Left lung (tissue), 10 donors: ENCODE data around the gene MMS22L. TPM values are rescaled to one million over a fixed set of nuclear protein-coding genes. Genes with fewer than 3 reads are reported as not detected.

Source experiments
- ATAC-seq: fragments of 200-7000 bp; cut with Tn5 transposase; one replicate; pipeline ENCODE4 v1.9.1; 2020; ENCODE audit warnings: moderate library complexity
- DNase-seq, 4 donors: peaks; one replicate each; pipeline ENCODE4 v3.0.0-alpha.2; 2013 to 2020
- H3K27ac ChIP-seq, 2 donors: fragments of 200-600 bp; sonication (generic) in 1 of 2; one replicate each; pipeline versions ENCODE4 v1.5.0 to v1.8.0; 2020 to 2021
- H3K27me3 ChIP-seq, 2 donors: fragments of 200-600 bp; sonication (generic) in 1 of 2; one replicate each; pipeline versions ENCODE4 v1.5.0 to v1.8.0; 2020 to 2021
- H3K36me3 ChIP-seq, 2 donors: fragments of 200-600 bp; sonication (generic) in 1 of 2; one replicate each; pipeline versions ENCODE4 v1.5.0 to v1.8.0; 2020 to 2021
- H3K4me1 ChIP-seq, 2 donors: fragments of 200-600 bp; one replicate each; pipeline ENCODE4 v1.8.0; 2021
- H3K4me3 ChIP-seq, 2 donors: fragments of 200-600 bp; sonication (generic) in 1 of 2; one replicate each; pipeline versions ENCODE4 v1.5.0 to v1.8.0; 2020 to 2021; ENCODE audit warnings: mild to moderate bottlenecking in 1 of 2
- H3K9me3 ChIP-seq, 2 donors: fragments of 200-600 bp; sonication (generic) in 1 of 2; one replicate each; pipeline versions ENCODE4 v1.5.0 to v1.8.0; 2020 to 2021
- intact Hi-C, 2 donors: fragments of 100-400 bp; cut with DNase I; formaldehyde crosslinking; loops; one replicate each; pipeline versions ENCODE4 v1.11.2 to v1.14.2; 2022
- polyA plus RNA-seq, 6 donors: library from polyadenylated mRNA; unstranded; fragments of 120-200 nt; gene quantifications; one replicate each; pipeline ENCODE4 v1.2.1, GENCODE V29; 2013; ENCODE audit not compliant: insufficient read length in 6 of 6
- total RNA-seq, 2 donors: library from RNA; stranded (reverse); fragmentation: NEBNext Ultra II Directional; extraction: Animal tissue kit (Norgen Biotek cat#: 25700); gene quantifications; one replicate each; pipeline ENCODE4 v1.2.1, GENCODE V29; 2021
- TF ChIP-seq, protein P1 (sequence below), 2 donors: fragments of 200-600 bp; sonication (generic) in 1 of 2; IDR thresholded peaks; one replicate each; pipeline versions ENCODE4 v1.5.0 to v1.8.0; 2021; ENCODE audit warnings: antibody characterized with exemption in 2 of 2
- donor health status: DM: no; HTN: yes; CAD: no.
- donor health status: DM: no; HTN: no; CAD: no.

MMS22L gene
- total and polyA plus RNA-seq, 8 donors = 11.6 to 19.5 (median 15.5) TPM

DNA sequence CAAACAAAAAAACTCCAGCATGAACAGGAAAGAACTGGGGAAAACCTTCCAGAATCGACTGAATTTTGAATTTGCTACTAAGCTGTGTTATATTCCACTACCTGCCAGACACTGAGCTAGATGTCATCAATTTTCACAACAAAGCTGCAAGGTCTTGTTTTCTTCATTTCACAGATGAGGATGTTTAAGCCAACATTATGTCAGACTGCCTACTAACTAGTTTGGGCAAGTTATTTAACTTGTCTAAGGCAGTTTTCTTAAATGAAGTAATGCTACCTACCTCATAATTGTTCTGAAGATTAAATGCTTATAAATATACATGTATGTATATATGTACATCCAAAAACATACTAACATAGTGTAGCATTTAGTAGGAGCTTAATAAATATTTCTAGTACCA, 144.4 kb downstream of the MMS22L start:
- DNase-seq (no peak), ATAC-seq (no peak)
- Histone ChIP-seq H3K4me3 (no peak overlapping the region), H3K27me3 (no peaks in the 10 kb centered on the region), H3K36me3 (no peaks in the 10 kb centered on the region), H3K27ac (no peak overlapping the region), H3K4me1 (no peaks in the 10 kb centered on the region), H3K9me3 (no peaks in the 10 kb centered on the region)
- intact Hi-C loops = no loop called here
- TF ChIP-seq, protein P1, sequence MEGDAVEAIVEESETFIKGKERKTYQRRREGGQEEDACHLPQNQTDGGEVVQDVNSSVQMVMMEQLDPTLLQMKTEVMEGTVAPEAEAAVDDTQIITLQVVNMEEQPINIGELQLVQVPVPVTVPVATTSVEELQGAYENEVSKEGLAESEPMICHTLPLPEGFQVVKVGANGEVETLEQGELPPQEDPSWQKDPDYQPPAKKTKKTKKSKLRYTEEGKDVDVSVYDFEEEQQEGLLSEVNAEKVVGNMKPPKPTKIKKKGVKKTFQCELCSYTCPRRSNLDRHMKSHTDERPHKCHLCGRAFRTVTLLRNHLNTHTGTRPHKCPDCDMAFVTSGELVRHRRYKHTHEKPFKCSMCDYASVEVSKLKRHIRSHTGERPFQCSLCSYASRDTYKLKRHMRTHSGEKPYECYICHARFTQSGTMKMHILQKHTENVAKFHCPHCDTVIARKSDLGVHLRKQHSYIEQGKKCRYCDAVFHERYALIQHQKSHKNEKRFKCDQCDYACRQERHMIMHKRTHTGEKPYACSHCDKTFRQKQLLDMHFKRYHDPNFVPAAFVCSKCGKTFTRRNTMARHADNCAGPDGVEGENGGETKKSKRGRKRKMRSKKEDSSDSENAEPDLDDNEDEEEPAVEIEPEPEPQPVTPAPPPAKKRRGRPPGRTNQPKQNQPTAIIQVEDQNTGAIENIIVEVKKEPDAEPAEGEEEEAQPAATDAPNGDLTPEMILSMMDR (IDR thresholded peaks at IDR 0.05) = no peak

DNA sequence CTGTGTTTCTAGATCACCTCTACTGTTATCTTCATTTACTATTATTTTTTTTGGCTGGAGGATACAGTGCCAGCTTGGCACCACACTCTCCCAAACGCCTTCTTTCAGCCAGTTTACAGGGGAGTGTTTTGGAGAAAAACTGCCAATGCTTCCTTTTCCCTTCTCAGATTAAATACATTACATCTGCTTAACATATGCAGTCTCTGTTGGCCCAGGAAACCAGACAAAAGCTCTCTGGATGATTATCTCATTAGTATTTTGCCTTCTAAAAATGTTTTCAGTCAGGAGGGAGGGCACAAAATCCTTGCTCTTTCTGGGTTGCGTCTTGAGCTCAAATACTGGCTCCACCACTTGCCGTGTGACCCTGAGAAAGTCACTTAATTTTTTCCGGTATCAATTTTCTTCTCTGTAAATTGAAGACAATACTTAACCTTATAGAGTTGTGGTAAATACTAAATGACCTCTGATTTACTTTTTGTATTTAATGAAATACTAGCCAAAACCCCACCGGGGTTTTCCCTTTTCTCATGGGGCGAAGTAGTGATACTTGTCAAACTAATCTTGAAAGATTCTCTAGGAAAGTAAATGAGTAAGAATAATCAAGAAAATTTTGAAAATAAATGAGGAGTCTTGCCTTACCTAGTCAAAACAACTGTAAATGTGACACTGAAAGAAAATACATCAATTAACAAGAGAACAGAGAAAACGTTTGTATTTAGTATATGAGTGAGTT, 146.2 kb downstream of the MMS22L start:
- Histone ChIP-seq H3K9me3 (no peaks in the 10 kb centered on the region), H3K27ac (no peak overlapping the region), H3K36me3 (no peaks in the 10 kb centered on the region), H3K4me3 (no peak overlapping the region), H3K4me1 (peaks cover 0 to 3% of the 10 kb centered on the region in 2 donors), H3K27me3 (no peaks in the 10 kb centered on the region)
- DNase-seq (no peak), ATAC-seq (no peak)
- intact Hi-C loops = no loop called here
- TF ChIP-seq, protein P1 (IDR thresholded peaks at IDR 0.05) = no peak

DNA sequence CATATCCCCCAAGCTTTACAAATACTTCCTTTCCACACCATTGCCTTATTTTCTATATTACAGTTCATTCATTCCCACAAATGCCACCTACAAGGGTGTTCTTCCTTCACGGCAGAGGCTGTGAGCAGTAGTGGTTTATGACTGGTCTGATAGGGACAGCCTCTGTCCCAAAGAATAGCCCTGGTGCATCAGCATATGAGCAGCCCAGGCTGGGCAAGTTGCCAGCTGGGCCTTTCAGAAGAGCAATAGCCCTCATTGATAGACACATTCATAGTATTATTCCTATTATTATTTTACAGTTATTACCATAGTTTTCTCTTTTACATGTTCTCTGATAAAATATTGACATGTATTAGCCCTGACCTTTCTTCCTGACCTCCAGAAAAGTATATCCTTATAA, 149.9 kb downstream of the MMS22L start:
- Histone ChIP-seq H3K4me1 (peaks cover 0 to 3% of the 10 kb centered on the region in 2 donors), H3K27me3 (no peaks in the 10 kb centered on the region), H3K36me3 (no peaks in the 10 kb centered on the region), H3K9me3 (no peaks in the 10 kb centered on the region), H3K4me3 (no peak overlapping the region), H3K27ac (no peak overlapping the region)
- TF ChIP-seq, protein P1 (IDR thresholded peaks at IDR 0.05) = no peak
- ATAC-seq (no peak), DNase-seq (no peak)
- intact Hi-C loops = no loop called here

DNA sequence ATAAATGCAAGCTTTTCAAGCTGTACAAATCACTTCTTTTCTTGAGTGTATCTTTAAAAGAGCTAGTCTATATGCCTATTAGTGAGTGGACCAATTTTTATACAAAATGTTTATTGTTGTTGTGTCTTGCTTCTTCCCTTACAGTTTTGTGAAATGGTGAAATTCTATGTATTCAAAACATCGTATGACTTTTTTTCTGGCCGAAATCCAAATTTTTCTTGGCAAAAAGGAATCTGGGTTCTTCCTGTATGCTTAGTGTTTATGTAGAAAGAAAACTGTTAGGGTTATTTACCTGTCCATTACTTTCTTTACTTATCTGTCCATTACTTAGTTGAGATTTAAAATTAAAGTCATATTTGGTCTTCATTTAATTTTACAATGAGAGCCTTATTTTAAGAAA, 153.9 kb downstream of the MMS22L start:
- intact Hi-C loops = no loop called here
- peaks cover 0 to 3% of the 10 kb centered on the region in 2 donors for H3K4me1 ChIP-seq
- no peak for DNase-seq

DNA sequence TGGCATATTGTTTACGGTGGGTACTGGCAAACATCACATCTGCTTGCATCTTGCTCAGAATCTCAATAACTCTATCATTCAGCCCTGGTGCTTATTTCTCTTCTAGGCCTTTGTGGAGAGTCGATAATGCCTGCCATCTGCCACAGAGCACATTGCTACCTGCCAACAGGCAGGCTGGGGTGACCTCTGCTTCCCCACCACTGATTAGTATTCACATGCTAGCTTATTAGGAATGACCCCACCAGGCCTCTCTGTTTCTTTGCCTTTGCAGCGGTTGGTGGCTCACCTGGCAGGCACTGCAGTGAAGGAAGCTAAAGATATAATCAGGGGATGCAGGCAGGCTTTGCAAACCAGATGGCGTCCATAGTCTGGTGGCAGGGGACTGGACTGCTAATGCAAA, 154.5 kb downstream of the MMS22L start:
- DNase-seq = no peak
- ATAC-seq = no peak
- Histone ChIP-seq H3K36me3 (no peaks in the 10 kb centered on the region), H3K4me1 (peaks cover 0 to 3% of the 10 kb centered on the region in 2 donors), H3K27ac (no peak overlapping the region), H3K27me3 (no peaks in the 10 kb centered on the region), H3K9me3 (no peaks in the 10 kb centered on the region), H3K4me3 (no peak overlapping the region)
- intact Hi-C loops = no loop called here
- TF ChIP-seq, protein P1 (IDR thresholded peaks at IDR 0.05) = no peak

More for the DNA sequence above, 153.9 kb downstream of the MMS22L start:
- Histone ChIP-seq H3K27ac (no peak overlapping the region), H3K27me3 (no peaks in the 10 kb centered on the region), H3K9me3 (no peaks in the 10 kb centered on the region), H3K36me3 (no peaks in the 10 kb centered on the region), H3K4me3 (no peak overlapping the region)
- no peak for ATAC-seq
- TF ChIP-seq, protein P1 (IDR thresholded peaks at IDR 0.05) = no peak
